IMR-90 (cell line): ENCODE results near the gene IFI27L1. TPM values are rescaled to one million over a fixed set of nuclear protein-coding genes. Genes with fewer than 3 reads are reported as not detected.

Source experiments
- ATAC-seq: fragments of 200-7000 bp; cut with Tn5 transposase; 2 replicates; pipeline ENCODE4 v1.9.1; 2020; ENCODE audit warnings: low read depth, mild to moderate bottlenecking, moderate library complexity
- BruUV-seq: library from RNA; stranded (reverse); fragments of 400-500 nt; replicated peaks from 2 replicates; lab custom pipeline; 2021; lab: Mats Ljungman, UMichigan
- CTCF ChIA-PET: fragments of 300-600 bp; formaldehyde crosslinking; extraction: SDS; loops from one replicate; lab custom pipeline; 2021; ENCODE audit warnings: antibody characterized with exemption; lab: Yijun Ruan, JAX
- POLR2A ChIA-PET: fragments of 300-600 bp; sonication (Branson Sonifier 250); formaldehyde crosslinking; loops from one replicate; lab custom pipeline; 2022; ENCODE audit warnings: antibody characterized with exemption; ENCODE audit not compliant: unreplicated experiment; lab: Charles Lee
- DNase-seq: peaks from one replicate; pipeline ENCODE4 v3.0.0; 2013
- H2AFZ ChIP-seq: replicated peaks from 2 replicates; pipeline ENCODE3; 2013; ENCODE audit warnings: low read length, mild to moderate bottlenecking; ENCODE audit not compliant: poor library complexity
- H2AK5ac ChIP-seq: 2 replicates; pipeline ENCODE4 v1.6.1; 2013; ENCODE audit warnings: low read depth, low read length, inconsistent platforms
- H2AK9ac ChIP-seq: replicated peaks from 2 replicates; pipeline ENCODE3; 2013; ENCODE audit warnings: mild to moderate bottlenecking, low read depth, low read length, moderate library complexity; ENCODE audit not compliant: poor library complexity
- H2BK120ac ChIP-seq: 2 replicates; pipeline ENCODE4 v1.6.1; 2013; ENCODE audit warnings: low read depth, low read length, inconsistent platforms
- H2BK15ac ChIP-seq: 3 replicates; pipeline ENCODE4 v1.6.1; 2013; ENCODE audit warnings: low read depth, low read length, inconsistent platforms
- H2BK20ac ChIP-seq: 2 replicates; pipeline ENCODE4 v1.6.1; 2013; ENCODE audit warnings: low read depth, mild to moderate bottlenecking, inconsistent platforms, low read length, moderate library complexity
- H2BK5ac ChIP-seq: 2 replicates; pipeline ENCODE4 v1.6.1; 2013; ENCODE audit warnings: mild to moderate bottlenecking, low read depth, low read length, inconsistent platforms; ENCODE audit not compliant: poor library complexity, severe bottlenecking
- H3K14ac ChIP-seq: replicated peaks from 2 replicates; pipeline ENCODE4 v1.6.1; 2013; ENCODE audit warnings: low read depth, low read length, inconsistent platforms
- H3K18ac ChIP-seq: 2 replicates; pipeline ENCODE4 v1.6.1; 2013; ENCODE audit warnings: low read depth, low read length, control low read depth
- H3K23ac ChIP-seq: 2 replicates; pipeline ENCODE4 v1.6.1; 2013; ENCODE audit warnings: low read depth, low read length, inconsistent platforms
- H3K27ac ChIP-seq: 2 replicates; pipeline ENCODE4 v1.5.1; 2013; ENCODE audit warnings: mild to moderate bottlenecking, control low read depth, low read length; ENCODE audit not compliant: insufficient read depth
- H3K27me3 ChIP-seq: 2 replicates; pipeline ENCODE4 v1.6.1; 2013; ENCODE audit warnings: low read length; ENCODE audit not compliant: control insufficient read depth, insufficient read depth
- H3K36me3 ChIP-seq: 2 replicates; pipeline ENCODE4 v1.6.1; 2013; ENCODE audit warnings: low read length, mixed read lengths; ENCODE audit not compliant: control insufficient read depth, insufficient read depth
- H3K4ac ChIP-seq: 2 replicates; pipeline ENCODE4 v1.6.1; 2013; ENCODE audit warnings: low read depth, low read length, inconsistent platforms
- H3K4me1 ChIP-seq: 2 replicates; pipeline ENCODE4 v1.6.1; 2013; ENCODE audit warnings: low read length, mixed read lengths; ENCODE audit not compliant: control insufficient read depth, insufficient read depth
- H3K4me2 ChIP-seq: 2 replicates; pipeline ENCODE4 v1.6.1; 2013; ENCODE audit warnings: low read depth, mild to moderate bottlenecking, control low read depth, low read length, moderate library complexity
- H3K4me3 ChIP-seq: 2 replicates; pipeline ENCODE4 v1.5.1; 2013; ENCODE audit warnings: low read depth, mild to moderate bottlenecking, control low read depth, low read length, moderate library complexity; ENCODE audit not compliant: insufficient read depth
- H3K56ac ChIP-seq: 2 replicates; pipeline ENCODE4 v1.6.1; 2013; ENCODE audit warnings: low read length, inconsistent platforms; ENCODE audit not compliant: insufficient read depth; ENCODE audit errors: extremely low read depth
- H3K79me1 ChIP-seq, 2 experiments: 2 replicates each; pipeline ENCODE4 v1.6.1; 2013; ENCODE audit warnings: low read length in 2 of 2, inconsistent platforms in 1 of 2, low read depth in 1 of 2
- H3K9ac ChIP-seq: 2 replicates; pipeline ENCODE4 v1.6.1; 2013; ENCODE audit warnings: low read depth, low read length, control low read depth
- H3K9me1 ChIP-seq: 2 replicates; pipeline ENCODE4 v1.6.1; 2013; ENCODE audit warnings: low read length, inconsistent platforms; ENCODE audit not compliant: insufficient read depth
- H3K9me3 ChIP-seq: 2 replicates; pipeline ENCODE4 v1.6.1; 2013; ENCODE audit warnings: low read length; ENCODE audit not compliant: control insufficient read depth, insufficient read depth
- H4K20me1 ChIP-seq: 2 replicates; pipeline ENCODE4 v1.6.1; 2013; ENCODE audit warnings: low read length, inconsistent platforms; ENCODE audit not compliant: insufficient read depth
- H4K5ac ChIP-seq: 2 replicates; pipeline ENCODE4 v1.6.1; 2013; ENCODE audit warnings: mild to moderate bottlenecking, low read depth, low read length, control low read depth
- H4K8ac ChIP-seq, 2 experiments: 2 replicates each; pipeline ENCODE4 v1.6.1; 2013; ENCODE audit warnings: low read depth in 2 of 2, low read length in 2 of 2, control low read depth in 1 of 2, inconsistent platforms in 1 of 2
- H4K91ac ChIP-seq: 2 replicates; pipeline ENCODE4 v1.6.1; 2013; ENCODE audit warnings: low read depth, low read length, inconsistent platforms; ENCODE audit not compliant: insufficient read depth
- BHLHE40 ChIP-seq: fragments of 150-350 bp; IDR thresholded peaks from 2 replicates; pipeline ENCODE4 v1.6.1; 2016; ENCODE audit warnings: mild to moderate bottlenecking, low read depth, low read length
- CEBPB ChIP-seq: IDR thresholded peaks from 2 replicates; pipeline ENCODE4 v1.6.1; 2012; ENCODE audit warnings: low read depth, low read length, improper control_type of control experiment
- CHD1 ChIP-seq: IDR thresholded peaks from 2 replicates; pipeline ENCODE4 v1.6.1; 2012; ENCODE audit warnings: low read depth, low read length, improper control_type of control experiment
- CTCF ChIP-seq: conservative IDR thresholded peaks from 2 replicates; pipeline ENCODE4 v1.5.1; 2012; ENCODE audit warnings: mild to moderate bottlenecking, low read depth, low read length, improper control_type of control experiment
- ELK1 ChIP-seq: fragments of 150-350 bp; IDR thresholded peaks from 2 replicates; pipeline ENCODE4 v1.6.1; 2016; ENCODE audit warnings: low read depth, mild to moderate bottlenecking, low read length, moderate library complexity, borderline replicate concordance
- FOS ChIP-seq: fragments of 150-350 bp; IDR thresholded peaks from 2 replicates; pipeline ENCODE4 v1.6.1; 2016; ENCODE audit warnings: low read depth, low read length
- MAFK ChIP-seq: IDR thresholded peaks from 2 replicates; pipeline ENCODE4 v1.6.1; 2012; ENCODE audit warnings: low read depth, low read length, improper control_type of control experiment
- MAZ ChIP-seq: IDR thresholded peaks from 2 replicates; pipeline ENCODE4 v1.6.1; 2012; ENCODE audit warnings: low read depth, mild to moderate bottlenecking, low read length, improper control_type of control experiment, moderate library complexity, borderline replicate concordance
- MXI1 ChIP-seq: IDR thresholded peaks from 2 replicates; pipeline ENCODE4 v1.6.1; 2012; ENCODE audit warnings: low read depth, mild to moderate bottlenecking, low read length, moderate library complexity, borderline replicate concordance
- NFE2L2 ChIP-seq: fragments of 150-350 bp; IDR thresholded peaks from 2 replicates; pipeline ENCODE4 v1.6.1; 2016; ENCODE audit warnings: low read depth, mild to moderate bottlenecking, low read length
- POLR2A ChIP-seq: IDR thresholded peaks from 2 replicates; pipeline ENCODE4 v1.6.1; 2012; ENCODE audit warnings: mild to moderate bottlenecking, low read depth, low read length
- RAD21 ChIP-seq: IDR thresholded peaks from 2 replicates; pipeline ENCODE4 v1.6.1; 2012; ENCODE audit warnings: low read length, improper control_type of control experiment
- RCOR1 ChIP-seq: IDR thresholded peaks from 2 replicates; pipeline ENCODE4 v1.6.1; 2012; ENCODE audit warnings: mild to moderate bottlenecking, low read length, improper control_type of control experiment; ENCODE audit not compliant: insufficient replicate concordance
- RFX5 ChIP-seq: IDR thresholded peaks from 2 replicates; pipeline ENCODE4 v1.8.0; 2012; ENCODE audit warnings: low read depth, mild to moderate bottlenecking, low read length, moderate library complexity
- SMC3 ChIP-seq: fragments of 150-350 bp; IDR thresholded peaks from 2 replicates; pipeline ENCODE4 v1.6.1; 2016; ENCODE audit warnings: low read depth, mild to moderate bottlenecking, antibody characterized with exemption, low read length, moderate library complexity
- USF2 ChIP-seq: fragments of 150-350 bp; IDR thresholded peaks from 2 replicates; pipeline ENCODE4 v1.6.1; 2017; ENCODE audit warnings: mild to moderate bottlenecking, antibody characterized with exemption, low read length, low read depth
- WGBS, 2 experiments: methylation state at CpG; one replicate each; pipeline versions ENCODE4 v1.1.5 to v1.1.7; 2013; ENCODE audit warnings: missing lambda C conversion rate in 2 of 2; ENCODE audit not compliant: insufficient read length in 1 of 2; ENCODE audit errors: extremely low coverage in 2 of 2; 5-methylcytosine and 5-hydroxymethylcytosine counted together
- dilution Hi-C: fragments of 300-500 bp; cut with HindIII; formaldehyde crosslinking; loops from one replicate; pipeline ENCODE4 v1.14.3; 2018; ENCODE audit warnings: low sequenced_read_pairs; ENCODE audit not compliant: unreplicated experiment
- in situ Hi-C: fragments of 300-500 bp; cut with MboI; formaldehyde crosslinking; loops from 3 replicates; pipeline ENCODE4 v1.14.3; 2019; ENCODE audit warnings: low sequenced_read_pairs, inconsistent platforms, mixed read lengths
- intact Hi-C: fragments of 100-400 bp; cut with micrococcal nuclease; formaldehyde crosslinking; loops from 2 replicates; pipeline ENCODE4 v1.10.0; 2022
- polyA plus RNA-seq, 3 experiments: library from polyadenylated mRNA; depleted of rRNA; stranded (reverse); fragments of >200 nt; gene quantifications; 2 replicates each; pipeline ENCODE4 v1.2.3, GENCODE V29; 2012; ENCODE audit warnings: low replicate concordance in 1 of 3
- total RNA-seq: library from RNA; depleted of rRNA; stranded (reverse); fragments of >200 nt; gene quantifications from 2 replicates; pipeline ENCODE4 v1.2.3, GENCODE V29; 2012

The IFI27L1 gene
- total and polyA plus RNA-seq, 2 of the 4 experiments (the other 2 are of a cell fraction), result 13.3 to 24.3 TPM

- Histone ChIP-seq H3K18ac (no peak overlapping the region), H2AK9ac (no peak overlapping the region), H3K9ac (no peak overlapping the region), H2BK120ac (no peak overlapping the region), H3K23ac (no peak overlapping the region), H2AFZ (no peak overlapping the region), H3K14ac (no peak overlapping the region), H4K91ac (no peak overlapping the region), H3K4me3 (no peak overlapping the region), H3K9me1 (no peaks in the 10 kb centered on the region), H2AK5ac (no peak overlapping the region), H3K27me3 (no peaks in the 10 kb centered on the region), H2BK15ac (no peak overlapping the region), H3K4me2 (no peak overlapping the region), H3K36me3 (no peaks in the 10 kb centered on the region), H2BK20ac (no peak overlapping the region), H4K8ac (no peak overlapping the region), H3K9me3 (no peaks in the 10 kb centered on the region), H4K20me1 (no peaks in the 10 kb centered on the region), H3K79me1 (peaks cover 2 to 10% of the 10 kb centered on the region in 2 experiments; a peak in 3 of 4 replicates), H3K56ac (no peak overlapping the region), H3K4me1 (no peaks in the 10 kb centered on the region; the same call in 1 of the 2 replicates), H2BK5ac (no peak overlapping the region), H3K4ac (no peak overlapping the region), H3K27ac (no peak overlapping the region), H4K5ac (no peak overlapping the region)
- DNase-seq, result no peak
- dilution Hi-C loops (no loop called here), intact Hi-C loops (no loop called here), in situ Hi-C loops (no loop called here)
- CTCF ChIA-PET, result no interaction called here
- TF ChIP-seq RAD21, result no peak
- TF ChIP-seq RCOR1, result no peak
- no peak for TF ChIP-seq MAZ
- no peak for TF ChIP-seq MAFK
- TF ChIP-seq NFE2L2, result no peak
- TF ChIP-seq BHLHE40, result no peak
- no peak for TF ChIP-seq ELK1
- TF ChIP-seq MXI1, result no peak
- no peak for TF ChIP-seq CEBPB
- TF ChIP-seq RFX5, result no peak
- no peak for TF ChIP-seq POLR2A
- no peak for TF ChIP-seq SMC3
- TF ChIP-seq CTCF, result no peak
- no peak for TF ChIP-seq FOS
- TF ChIP-seq CHD1, result no peak
- TF ChIP-seq USF2, result no peak
- ATAC-seq, result no peak
- BruUV-seq, result no TSS peak
- no CpG with 5 or more reads among the region's 2 CpGs for WGBS, 2 experiments
- POLR2A ChIA-PET, result no interaction called here
These were observed 12.3 kb downstream of the IFI27L1 start for GRCh38 chr14:94093418-94093817.
